ENCODE data around the gene PLEKHG1.

DNA sequence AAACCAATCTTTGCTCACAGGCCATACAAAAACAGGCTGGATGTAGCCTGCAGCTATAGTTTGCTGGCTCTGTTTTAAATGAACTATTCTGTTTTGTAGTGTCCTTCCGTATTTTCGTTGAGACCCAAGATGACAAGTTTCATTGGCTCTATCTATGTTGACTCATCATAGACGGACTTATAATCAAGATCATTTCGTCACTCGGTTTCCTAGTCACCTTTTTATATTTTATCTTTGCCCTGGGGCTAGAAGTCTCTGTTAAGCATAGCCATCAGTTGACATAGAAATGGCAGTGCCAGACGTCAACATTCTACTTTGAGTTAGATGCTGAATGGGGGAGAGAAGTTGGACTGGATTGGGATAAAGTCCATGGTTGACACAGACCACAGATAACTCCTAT, 4.8 kb downstream of the PLEKHG1 start:
- TF ChIP-seq EZH2 (IDR thresholded peaks at IDR 0.05; ENCODE audit: borderline replicate concordance, low read length): no peak
- no peak for TF ChIP-seq CTCF (IDR thresholded peaks at IDR 0.05; ENCODE audit: low read length)
